ENCODE results near the gene ABLIM3. TPM values are rescaled to one million over a fixed set of nuclear protein-coding genes. Genes with fewer than 3 reads are reported as not detected.

Gene ABLIM3
- total and polyA plus RNA-seq, 2 experiments from 2014 or later, result 0.19 to 2.2 TPM

DNA sequence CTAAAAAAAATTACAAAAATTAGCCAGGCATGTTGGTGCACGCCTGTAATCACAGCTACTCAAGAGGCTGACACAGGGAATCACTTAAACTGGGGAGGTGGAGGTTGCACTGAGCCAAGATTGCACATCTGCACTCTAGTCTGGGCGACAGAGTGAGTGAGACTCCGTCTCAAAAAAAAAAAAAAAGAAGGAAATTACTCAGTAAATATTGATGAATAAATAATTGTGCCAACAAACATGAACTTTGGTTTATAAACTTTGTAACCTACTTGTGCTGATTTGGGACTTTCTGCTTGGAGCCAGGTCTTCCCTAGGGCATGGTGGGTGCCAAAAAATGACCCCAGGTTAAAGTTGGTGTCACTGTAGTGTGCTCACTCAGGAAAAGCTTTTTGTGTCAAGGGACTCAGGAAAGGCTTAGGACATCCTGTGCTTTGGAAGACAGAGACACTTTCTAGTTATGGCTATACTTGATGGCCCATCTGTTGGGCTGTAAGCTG is 19.0 kb downstream of the ABLIM3 start (continued):
- TF ChIP-seq, protein P1, sequence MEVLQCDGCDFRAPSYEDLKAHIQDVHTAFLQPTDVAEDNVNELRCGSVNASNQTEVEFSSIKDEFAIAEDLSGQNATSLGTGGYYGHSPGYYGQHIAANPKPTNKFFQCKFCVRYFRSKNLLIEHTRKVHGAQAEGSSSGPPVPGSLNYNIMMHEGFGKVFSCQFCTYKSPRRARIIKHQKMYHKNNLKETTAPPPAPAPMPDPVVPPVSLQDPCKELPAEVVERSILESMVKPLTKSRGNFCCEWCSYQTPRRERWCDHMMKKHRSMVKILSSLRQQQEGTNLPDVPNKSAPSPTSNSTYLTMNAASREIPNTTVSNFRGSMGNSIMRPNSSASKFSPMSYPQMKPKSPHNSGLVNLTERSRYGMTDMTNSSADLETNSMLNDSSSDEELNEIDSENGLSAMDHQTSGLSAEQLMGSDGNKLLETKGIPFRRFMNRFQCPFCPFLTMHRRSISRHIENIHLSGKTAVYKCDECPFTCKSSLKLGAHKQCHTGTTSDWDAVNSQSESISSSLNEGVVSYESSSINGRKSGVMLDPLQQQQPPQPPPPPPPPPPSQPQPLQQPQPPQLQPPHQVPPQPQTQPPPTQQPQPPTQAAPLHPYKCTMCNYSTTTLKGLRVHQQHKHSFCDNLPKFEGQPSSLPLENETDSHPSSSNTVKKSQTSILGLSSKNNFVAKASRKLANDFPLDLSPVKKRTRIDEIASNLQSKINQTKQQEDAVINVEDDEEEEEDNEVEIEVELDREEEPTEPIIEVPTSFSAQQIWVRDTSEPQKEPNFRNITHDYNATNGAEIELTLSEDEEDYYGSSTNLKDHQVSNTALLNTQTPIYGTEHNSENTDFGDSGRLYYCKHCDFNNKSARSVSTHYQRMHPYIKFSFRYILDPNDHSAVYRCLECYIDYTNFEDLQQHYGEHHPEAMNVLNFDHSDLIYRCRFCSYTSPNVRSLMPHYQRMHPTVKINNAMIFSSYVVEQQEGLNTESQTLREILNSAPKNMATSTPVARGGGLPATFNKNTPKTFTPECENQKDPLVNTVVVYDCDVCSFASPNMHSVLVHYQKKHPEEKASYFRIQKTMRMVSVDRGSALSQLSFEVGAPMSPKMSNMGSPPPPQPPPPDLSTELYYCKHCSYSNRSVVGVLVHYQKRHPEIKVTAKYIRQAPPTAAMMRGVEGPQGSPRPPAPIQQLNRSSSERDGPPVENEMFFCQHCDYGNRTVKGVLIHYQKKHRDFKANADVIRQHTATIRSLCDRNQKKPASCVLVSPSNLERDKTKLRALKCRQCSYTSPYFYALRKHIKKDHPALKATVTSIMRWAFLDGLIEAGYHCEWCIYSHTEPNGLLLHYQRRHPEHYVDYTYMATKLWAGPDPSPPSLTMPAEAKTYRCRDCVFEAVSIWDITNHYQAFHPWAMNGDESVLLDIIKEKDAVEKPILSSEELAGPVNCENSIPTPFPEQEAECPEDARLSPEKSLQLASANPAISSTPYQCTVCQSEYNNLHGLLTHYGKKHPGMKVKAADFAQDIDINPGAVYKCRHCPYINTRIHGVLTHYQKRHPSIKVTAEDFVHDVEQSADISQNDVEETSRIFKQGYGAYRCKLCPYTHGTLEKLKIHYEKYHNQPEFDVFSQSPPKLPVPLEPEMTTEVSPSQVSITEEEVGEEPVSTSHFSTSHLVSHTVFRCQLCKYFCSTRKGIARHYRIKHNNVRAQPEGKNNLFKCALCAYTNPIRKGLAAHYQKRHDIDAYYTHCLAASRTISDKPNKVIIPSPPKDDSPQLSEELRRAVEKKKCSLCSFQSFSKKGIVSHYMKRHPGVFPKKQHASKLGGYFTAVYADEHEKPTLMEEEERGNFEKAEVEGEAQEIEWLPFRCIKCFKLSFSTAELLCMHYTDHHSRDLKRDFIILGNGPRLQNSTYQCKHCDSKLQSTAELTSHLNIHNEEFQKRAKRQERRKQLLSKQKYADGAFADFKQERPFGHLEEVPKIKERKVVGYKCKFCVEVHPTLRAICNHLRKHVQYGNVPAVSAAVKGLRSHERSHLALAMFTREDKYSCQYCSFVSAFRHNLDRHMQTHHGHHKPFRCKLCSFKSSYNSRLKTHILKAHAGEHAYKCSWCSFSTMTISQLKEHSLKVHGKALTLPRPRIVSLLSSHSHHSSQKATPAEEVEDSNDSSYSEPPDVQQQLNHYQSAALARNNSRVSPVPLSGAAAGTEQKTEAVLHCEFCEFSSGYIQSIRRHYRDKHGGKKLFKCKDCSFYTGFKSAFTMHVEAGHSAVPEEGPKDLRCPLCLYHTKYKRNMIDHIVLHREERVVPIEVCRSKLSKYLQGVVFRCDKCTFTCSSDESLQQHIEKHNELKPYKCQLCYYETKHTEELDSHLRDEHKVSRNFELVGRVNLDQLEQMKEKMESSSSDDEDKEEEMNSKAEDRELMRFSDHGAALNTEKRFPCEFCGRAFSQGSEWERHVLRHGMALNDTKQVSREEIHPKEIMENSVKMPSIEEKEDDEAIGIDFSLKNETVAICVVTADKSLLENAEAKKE (CRISPR knock-in tag; IDR thresholded peaks at IDR 0.05), result no peak
- no peak for TF ChIP-seq EZH2phosphoT487 (IDR thresholded peaks at IDR 0.05; ENCODE audit: unreplicated experiment)
- TF ChIP-seq NANOG (IDR thresholded peaks at IDR 0.05; ENCODE audit: borderline replicate concordance), result no peak
- TF ChIP-seq POLR2AphosphoS5 (IDR thresholded peaks at IDR 0.05; ENCODE audit: low read depth), result no peak
- TF ChIP-seq, protein P2, sequence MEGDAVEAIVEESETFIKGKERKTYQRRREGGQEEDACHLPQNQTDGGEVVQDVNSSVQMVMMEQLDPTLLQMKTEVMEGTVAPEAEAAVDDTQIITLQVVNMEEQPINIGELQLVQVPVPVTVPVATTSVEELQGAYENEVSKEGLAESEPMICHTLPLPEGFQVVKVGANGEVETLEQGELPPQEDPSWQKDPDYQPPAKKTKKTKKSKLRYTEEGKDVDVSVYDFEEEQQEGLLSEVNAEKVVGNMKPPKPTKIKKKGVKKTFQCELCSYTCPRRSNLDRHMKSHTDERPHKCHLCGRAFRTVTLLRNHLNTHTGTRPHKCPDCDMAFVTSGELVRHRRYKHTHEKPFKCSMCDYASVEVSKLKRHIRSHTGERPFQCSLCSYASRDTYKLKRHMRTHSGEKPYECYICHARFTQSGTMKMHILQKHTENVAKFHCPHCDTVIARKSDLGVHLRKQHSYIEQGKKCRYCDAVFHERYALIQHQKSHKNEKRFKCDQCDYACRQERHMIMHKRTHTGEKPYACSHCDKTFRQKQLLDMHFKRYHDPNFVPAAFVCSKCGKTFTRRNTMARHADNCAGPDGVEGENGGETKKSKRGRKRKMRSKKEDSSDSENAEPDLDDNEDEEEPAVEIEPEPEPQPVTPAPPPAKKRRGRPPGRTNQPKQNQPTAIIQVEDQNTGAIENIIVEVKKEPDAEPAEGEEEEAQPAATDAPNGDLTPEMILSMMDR (conservative IDR thresholded peaks at IDR 0.05; ENCODE audit: low read depth in 2 of 2), result no peak
- no peak for TF ChIP-seq ZNF331 (CRISPR knock-in tag; IDR thresholded peaks at IDR 0.05; ENCODE audit: low read depth)
- no peak for TF ChIP-seq CREB1 (CRISPR knock-in tag; IDR thresholded peaks at IDR 0.05; ENCODE audit: low read depth)
- no peak for TF ChIP-seq ZNF114 (CRISPR knock-in tag; IDR thresholded peaks at IDR 0.05)
- TF ChIP-seq, protein P3, sequence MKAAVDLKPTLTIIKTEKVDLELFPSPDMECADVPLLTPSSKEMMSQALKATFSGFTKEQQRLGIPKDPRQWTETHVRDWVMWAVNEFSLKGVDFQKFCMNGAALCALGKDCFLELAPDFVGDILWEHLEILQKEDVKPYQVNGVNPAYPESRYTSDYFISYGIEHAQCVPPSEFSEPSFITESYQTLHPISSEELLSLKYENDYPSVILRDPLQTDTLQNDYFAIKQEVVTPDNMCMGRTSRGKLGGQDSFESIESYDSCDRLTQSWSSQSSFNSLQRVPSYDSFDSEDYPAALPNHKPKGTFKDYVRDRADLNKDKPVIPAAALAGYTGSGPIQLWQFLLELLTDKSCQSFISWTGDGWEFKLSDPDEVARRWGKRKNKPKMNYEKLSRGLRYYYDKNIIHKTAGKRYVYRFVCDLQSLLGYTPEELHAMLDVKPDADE (IDR thresholded peaks at IDR 0.05), result no peak
- TF ChIP-seq JUNB (IDR thresholded peaks at IDR 0.05; ENCODE audit: unreplicated experiment), result no peak

All from GM23338 (cell line).